Sigmoid colon (tissue), 7 donors: ENCODE data around the gene PLSCR4. TPM values are rescaled to one million over a fixed set of nuclear protein-coding genes. Genes with fewer than 3 reads are reported as not detected.

Experiments used
- DNase-seq: peaks from one replicate; pipeline ENCODE4 v3.0.0-alpha.2; 2019
- H3K27ac ChIP-seq, 4 donors: fragments of 200-600 bp; sonication (generic); one replicate each; pipeline ENCODE4 v1.5.1; 2016 to 2019; ENCODE audit warnings: mild to moderate bottlenecking in 1 of 4
- H3K27me3 ChIP-seq, 3 donors: fragments of 200-600 bp; sonication (generic); one replicate each; pipeline ENCODE4 v1.5.1; 2019; ENCODE audit warnings: mild to moderate bottlenecking in 1 of 3
- H3K36me3 ChIP-seq, 4 donors: fragments of 200-600 bp; sonication (generic); one replicate each; pipeline ENCODE4 v1.5.1; 2016 to 2019
- H3K4me1 ChIP-seq, 4 donors: fragments of 200-600 bp; sonication (generic); one replicate each; pipeline ENCODE4 v1.5.1; 2017 to 2019
- H3K4me3 ChIP-seq, 4 donors: fragments of 200-600 bp; sonication (generic); one replicate each; pipeline ENCODE4 v1.5.1; 2017 to 2019; ENCODE audit warnings: mild to moderate bottlenecking in 2 of 4, moderate library complexity in 1 of 4
- H3K9me3 ChIP-seq, 4 donors: fragments of 200-600 bp in 3 of 4; sonication (generic) in 3 of 4; one replicate each; pipeline versions ENCODE4 v1.5.1 to v1.6.1; 2013 to 2019
- CTCF ChIP-seq, 4 experiments: fragments of 450-650 bp in 3 of 4; fragments of 200-600 bp in 1 of 4; IDR thresholded peaks; one replicate each; pipeline ENCODE4 v1.5.1; 2016 to 2019; ENCODE audit warnings: antibody characterized with exemption in 4 of 4, mild to moderate bottlenecking in 3 of 4, moderate library complexity in 2 of 4
- EP300 ChIP-seq, 4 donors: sonication (generic); formaldehyde crosslinking; IDR thresholded peaks; one replicate each; pipeline ENCODE4 v1.6.1; 2017; ENCODE audit warnings: antibody characterized with exemption in 4 of 4
- POLR2A ChIP-seq, 2 donors: fragments of 450-650 bp; IDR thresholded peaks; one replicate each; pipeline ENCODE4 v1.6.1; 2016; ENCODE audit warnings: antibody characterized with exemption in 2 of 2, mild to moderate bottlenecking in 2 of 2, moderate library complexity in 2 of 2
- POLR2AphosphoS5 ChIP-seq, 4 donors: sonication (generic); formaldehyde crosslinking; IDR thresholded peaks; one replicate each; pipeline ENCODE4 v1.6.1; 2017; ENCODE audit warnings: antibody characterized with exemption in 4 of 4
- WGBS, 2 donors: extraction: QIAGEN DNeasy Blood & Tissue Kit; methylation state at CpG; one replicate each; pipeline ENCODE4 v1.1.7; 2013; 5-methylcytosine and 5-hydroxymethylcytosine counted together
- intact Hi-C: fragments of 100-400 bp; cut with DNase I; formaldehyde crosslinking; loops from one replicate; pipeline ENCODE4 v1.15.1; 2023
- polyA plus RNA-seq, 3 donors: library from polyadenylated mRNA; stranded (reverse); fragments of 200-250 nt; gene quantifications; one replicate each; pipeline ENCODE4 v1.2.3, GENCODE V29; 2013
- total RNA-seq, 4 donors: library from RNA; depleted of rRNA; stranded (reverse); fragments of >200 nt; gene quantifications; one replicate each; pipeline ENCODE4 v1.1.0, GENCODE V29; 2016
- donor health status: healthy with polysubstance abuse.
- donor health status: Bipolar disorder and iron deficiency.
- donor health status: healthy.

Gene PLSCR4
- total and polyA plus RNA-seq, 7 donors: 17.5 to 67.4 (median 53.5) TPM

GRCh38 chr3:146221276-146221675 lies 29.6 kb downstream of the PLSCR4 start:
- no peaks in the 10 kb centered on the region for H3K9me3 ChIP-seq
- no peak overlapping the region for H3K4me3 ChIP-seq
- no peak for TF ChIP-seq POLR2A (IDR thresholded peaks at IDR 0.05)
- TF ChIP-seq POLR2AphosphoS5 (IDR thresholded peaks at IDR 0.05): no peak
- TF ChIP-seq CTCF (IDR thresholded peaks at IDR 0.05): no peak
- no peak for TF ChIP-seq EP300 (IDR thresholded peaks at IDR 0.05)
- intact Hi-C loops: no loop called here
- no peak for DNase-seq
- H3K27ac ChIP-seq: peak overlapping the region in 1 of 4 donors; percentile 28
- H3K4me1 ChIP-seq: peaks cover 0 to 29% (median 18%) of the 10 kb centered on the region in 4 donors
- peaks cover 0 to 23% (median 0%) of the 10 kb centered on the region in 4 donors for H3K36me3 ChIP-seq
- H3K27me3 ChIP-seq: no peaks in the 10 kb centered on the region

- intact Hi-C loops: loop anchor here (1.0 to 10.0 kb wide), 3 partner anchors 33 to 356 kb away; partner anchors contain the start of gene PLSCR4
- H3K4me1 ChIP-seq: peaks cover 0 to 21% (median 10%) of the 10 kb centered on the region in 4 donors
- no peak overlapping the region for H3K4me3 ChIP-seq
- no peak for DNase-seq
- H3K36me3 ChIP-seq: peaks cover 0 to 38% (median 3%) of the 10 kb centered on the region in 4 donors
- TF ChIP-seq EP300 (IDR thresholded peaks at IDR 0.05): no peak
- no peak for TF ChIP-seq POLR2A (IDR thresholded peaks at IDR 0.05)
- TF ChIP-seq CTCF (IDR thresholded peaks at IDR 0.05): peak; percentile 33 to 70 (median 60)
- no peak for TF ChIP-seq POLR2AphosphoS5 (IDR thresholded peaks at IDR 0.05)
- WGBS, 2 donors: 67 to 74% methylated on average over 13 of the region's 13 CpGs
- H3K27ac ChIP-seq: no peak overlapping the region
- H3K9me3 ChIP-seq: no peaks in the 10 kb centered on the region
- H3K27me3 ChIP-seq: no peaks in the 10 kb centered on the region
These were observed 31.7 kb downstream of the PLSCR4 start for GRCh38 chr3:146218880-146219866.

GRCh38 chr3:146217324-146217723 lies 33.6 kb downstream of the PLSCR4 start:
- DNase-seq: no peak
- WGBS, 2 donors: 89 to 98% methylated on average over 2 of the region's 2 CpGs
- Histone ChIP-seq H3K27me3 (no peaks in the 10 kb centered on the region), H3K4me3 (no peak overlapping the region), H3K27ac (no peak overlapping the region), H3K36me3 (peaks cover 0 to 45% (median 3%) of the 10 kb centered on the region in 4 donors), H3K9me3 (no peaks in the 10 kb centered on the region), H3K4me1 (peaks cover 0 to 17% (median 10%) of the 10 kb centered on the region in 4 donors)
- intact Hi-C loops: loop anchor here (5.0 to 10.0 kb wide), 2 partner anchors 35 to 357 kb away; partner anchors contain the start of gene PLSCR4
- TF ChIP-seq POLR2A (IDR thresholded peaks at IDR 0.05) (no peak), EP300 (IDR thresholded peaks at IDR 0.05) (no peak), CTCF (IDR thresholded peaks at IDR 0.05) (no peak), POLR2AphosphoS5 (IDR thresholded peaks at IDR 0.05) (no peak)

- Histone ChIP-seq H3K9me3 (no peaks in the 10 kb centered on the region), H3K4me1 (no peaks in the 10 kb centered on the region), H3K4me3 (no peak overlapping the region), H3K27ac (no peak overlapping the region), H3K27me3 (no peaks in the 10 kb centered on the region), H3K36me3 (peaks cover 0 to 36% (median 3%) of the 10 kb centered on the region in 4 donors)
- TF ChIP-seq POLR2A (IDR thresholded peaks at IDR 0.05): no peak
- TF ChIP-seq POLR2AphosphoS5 (IDR thresholded peaks at IDR 0.05): no peak
- TF ChIP-seq CTCF (IDR thresholded peaks at IDR 0.05): no peak
- no peak for TF ChIP-seq EP300 (IDR thresholded peaks at IDR 0.05)
- 89 to 95% methylated on average over 2 of the region's 2 CpGs for WGBS, 2 donors
- intact Hi-C loops: loop anchor here (10.0 kb wide), 1 partner anchor 360 kb away; no protein-coding TSS in a partner anchor
- no peak for DNase-seq
These were observed 36.4 kb downstream of the PLSCR4 start for GRCh38 chr3:146214493-146214892.
